Neutrophil (primary cell): Measurements from ENCODE around the gene TRAPPC1.

Experiments
- H3K27ac ChIP-seq: fragments of 200-600 bp; sonication (generic); 2 replicates; pipeline ENCODE4 v1.5.1; 2016; ENCODE audit warnings: mild to moderate bottlenecking, moderate library complexity
- H3K27me3 ChIP-seq: fragments of 200-600 bp; sonication (generic); 2 replicates; pipeline ENCODE4 v1.6.0; 2016; ENCODE audit warnings: mild to moderate bottlenecking
- H3K36me3 ChIP-seq: fragments of 200-600 bp; sonication (generic); 2 replicates; pipeline ENCODE4 v1.5.1; 2017
- H3K4me1 ChIP-seq, 2 experiments: fragments of 200-600 bp in 1 of 2; sonication (generic) in 1 of 2; 1 replicate in 1 of 2; 2 replicates in 1 of 2; pipeline versions ENCODE4 v1.5.1 to v1.6.1; 2013 to 2016; ENCODE audit warnings: low read depth in 1 of 2, low read length in 1 of 2, mild to moderate bottlenecking in 1 of 2, moderate library complexity in 1 of 2; ENCODE audit not compliant: control insufficient read depth in 1 of 2, insufficient read depth in 1 of 2
- H3K4me3 ChIP-seq, 2 experiments: fragments of 200-600 bp in 1 of 2; sonication (generic) in 1 of 2; 1 replicate in 1 of 2; 2 replicates in 1 of 2; pipeline ENCODE4 v1.5.1; 2013 to 2016; ENCODE audit warnings: low read depth in 1 of 2, low read length in 1 of 2, mild to moderate bottlenecking in 1 of 2, moderate library complexity in 1 of 2
- H3K9me3 ChIP-seq: fragments of 200-600 bp; sonication (generic); 2 replicates; pipeline ENCODE4 v1.5.1; 2016
- CTCF ChIP-seq: fragments of 200-600 bp; sonication (generic); IDR thresholded peaks from 2 replicates; pipeline ENCODE4 v1.5.1; 2016; ENCODE audit warnings: antibody characterized with exemption

TRAPPC1 gene

GRCh38 chr17:7894866-7895265 is 36.9 kb downstream of the TRAPPC1 start:
- H3K27ac ChIP-seq = no peak overlapping the region
- peaks cover 85% of the 10 kb centered on the region for H3K36me3 ChIP-seq

DNA sequence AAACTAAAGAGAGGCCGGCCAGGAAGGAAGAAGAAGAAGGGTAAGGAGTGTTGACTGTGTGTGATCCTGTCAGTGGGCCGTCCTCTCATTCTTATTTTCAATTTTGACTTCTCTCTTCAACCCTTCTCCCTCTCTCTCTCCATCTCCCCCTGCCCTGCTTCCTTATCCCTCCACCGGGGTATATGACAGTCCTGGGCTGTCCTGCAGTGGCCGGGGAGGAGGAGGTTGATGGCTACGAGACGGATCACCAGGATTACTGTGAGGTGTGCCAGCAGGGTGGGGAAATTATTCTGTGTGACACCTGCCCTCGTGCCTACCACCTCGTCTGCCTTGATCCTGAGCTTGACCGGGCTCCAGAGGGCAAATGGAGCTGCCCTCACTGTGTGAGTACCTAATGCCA is 37.5 kb downstream of the TRAPPC1 start:
- peaks cover 79% of the 10 kb centered on the region for H3K36me3 ChIP-seq
- peaks cover 18 to 24% of the 10 kb centered on the region in 2 experiments for H3K4me1 ChIP-seq
- no peak overlapping the region for H3K27ac ChIP-seq
- H3K27me3 ChIP-seq = no peaks in the 10 kb centered on the region
- no peak for TF ChIP-seq CTCF
- no peaks in the 10 kb centered on the region for H3K9me3 ChIP-seq
- H3K4me3 ChIP-seq = no peak overlapping the region

More at GRCh38 chr17:7894866-7895265, 36.9 kb downstream of the TRAPPC1 start:
- Histone ChIP-seq H3K4me1 (peaks cover 12 to 17% of the 10 kb centered on the region in 2 experiments), H3K9me3 (no peaks in the 10 kb centered on the region), H3K27me3 (no peaks in the 10 kb centered on the region), H3K4me3 (no peak overlapping the region)
- no peak for TF ChIP-seq CTCF

DNA sequence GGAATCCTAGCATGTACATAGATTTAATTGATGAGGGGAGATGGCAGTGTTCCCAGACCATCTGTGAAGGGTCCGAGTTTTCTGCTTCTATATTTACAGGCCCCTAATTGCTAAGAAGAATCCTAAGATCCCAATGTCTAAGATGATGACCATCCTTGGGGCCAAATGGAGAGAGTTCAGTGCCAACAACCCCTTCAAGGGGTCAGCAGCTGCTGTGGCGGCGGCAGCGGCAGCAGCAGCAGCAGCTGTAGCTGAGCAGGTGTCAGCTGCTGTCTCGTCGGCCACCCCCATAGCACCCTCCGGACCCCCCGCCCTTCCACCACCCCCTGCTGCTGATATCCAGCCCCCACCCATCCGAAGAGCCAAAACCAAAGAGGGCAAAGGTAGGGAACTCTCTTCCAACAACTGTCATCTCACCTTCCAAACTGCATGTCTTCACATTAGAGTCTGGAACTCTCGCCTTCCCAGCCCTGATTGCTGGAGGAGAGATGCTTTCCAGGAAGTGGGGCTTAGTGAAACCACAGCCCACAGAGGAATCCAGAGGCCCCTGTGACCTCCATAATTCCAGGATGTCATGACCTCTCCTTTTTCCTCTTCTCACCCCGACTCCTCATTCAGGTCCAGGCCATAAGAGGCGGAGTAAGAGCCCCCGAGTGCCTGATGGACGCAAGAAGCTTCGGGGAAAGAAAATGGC is 38.4 kb downstream of the TRAPPC1 start:
- Histone ChIP-seq H3K9me3 (no peaks in the 10 kb centered on the region), H3K36me3 (peaks cover 70% of the 10 kb centered on the region), H3K4me3 (no peak overlapping the region), H3K4me1 (peaks cover 27 to 33% of the 10 kb centered on the region in 2 experiments), H3K27me3 (no peaks in the 10 kb centered on the region), H3K27ac (no peak overlapping the region)
- no peak for TF ChIP-seq CTCF

GRCh38 chr17:7889166-7889955 is 42.4 kb downstream of the TRAPPC1 start:
- no peaks in the 10 kb centered on the region for H3K27me3 ChIP-seq
- no peak for TF ChIP-seq CTCF
- peaks cover 55 to 65% of the 10 kb centered on the region in 2 experiments for H3K4me1 ChIP-seq
- H3K36me3 ChIP-seq = peaks cover 32% of the 10 kb centered on the region
- H3K9me3 ChIP-seq = no peaks in the 10 kb centered on the region
- H3K4me3 ChIP-seq = peak overlapping the region in 1 of 2 experiments; percentile 4
- peak overlapping the region; percentile 86 for H3K27ac ChIP-seq

DNA sequence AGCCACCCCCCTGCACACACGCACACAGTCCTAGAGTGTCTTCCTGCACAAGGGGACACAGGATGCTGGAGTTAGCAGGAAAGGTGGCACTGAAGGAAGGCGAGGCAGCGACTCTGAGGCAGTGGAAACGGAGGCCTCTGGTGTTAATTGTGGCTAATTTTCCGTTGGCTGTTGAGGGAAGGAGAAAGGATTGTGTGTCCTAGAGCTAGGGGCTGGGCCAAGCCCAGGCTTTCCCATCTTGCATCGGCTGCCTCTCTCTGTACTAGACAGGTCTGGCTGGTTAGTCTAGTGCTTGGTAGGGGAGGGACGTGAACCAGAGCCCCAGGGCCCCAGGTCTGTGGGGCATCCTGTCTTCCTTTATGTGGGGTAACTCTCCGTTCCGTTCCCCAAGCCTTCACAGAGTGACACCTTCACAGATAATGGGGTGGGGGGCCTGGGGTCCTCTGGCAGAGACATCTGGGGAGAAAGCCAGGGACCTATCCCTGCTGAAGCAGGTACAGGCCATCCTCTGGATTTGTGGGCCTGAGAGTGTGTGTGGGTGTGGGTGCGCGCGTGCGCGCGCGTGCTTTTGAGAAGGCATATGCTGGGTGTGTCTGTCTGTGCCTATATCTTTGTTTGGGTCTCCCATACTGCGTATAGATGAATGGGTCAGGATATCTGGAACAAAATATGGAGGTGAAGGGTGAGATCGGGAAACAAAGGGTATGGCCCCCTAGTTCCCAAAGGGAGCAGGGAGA is 43.4 kb downstream of the TRAPPC1 start, which contains the start of gene CHD3:
Gene CHD3, plus strand, starts transcription at position 606 of the 737 bp plus-strand sequence. CDS start 212 bp downstream, outside the sequence.
- Histone ChIP-seq H3K9me3 (no peaks in the 10 kb centered on the region), H3K4me1 (peaks cover 55 to 71% of the 10 kb centered on the region in 2 experiments), H3K4me3 (peak within 1 kb of the TSS; percentile 73 to 97), H3K27me3 (no peaks in the 10 kb centered on the region), H3K27ac (peak within 1 kb of the TSS; percentile 86), H3K36me3 (peaks cover 22% of the 10 kb centered on the region)
- no peak for TF ChIP-seq CTCF
